GM13977 (cell line): Measurements from ENCODE around the gene EXOC3L4.

Experiments
- DNase-seq: peaks from one replicate; pipeline ENCODE4 v3.0.0; 2012; ENCODE audit warnings: low spot score
- CTCF ChIP-seq: IDR thresholded peaks from 2 replicates; pipeline ENCODE4 v1.5.1; 2012; ENCODE audit warnings: mild to moderate bottlenecking, control low read depth; ENCODE audit not compliant: insufficient read depth; ENCODE audit errors: extremely low read depth, missing control alignments
- in situ Hi-C: fragments of 300-500 bp; cut with MboI; formaldehyde crosslinking; loops from one replicate; pipeline ENCODE4 v1.12.0; 2022; ENCODE audit warnings: low sequenced_read_pairs, low pct_unique_long_range_greater_than_20kb, mixed read lengths, inconsistent platforms; ENCODE audit not compliant: unreplicated experiment

Gene EXOC3L4

GRCh38 chr14:103156651-103157378, 62.3 kb downstream of the EXOC3L4 start:
- no peak for DNase-seq
- TF ChIP-seq CTCF = no peak
- in situ Hi-C loops = no loop called here

GRCh38 chr14:103157969-103158368, 63.4 kb downstream of the EXOC3L4 start:
- TF ChIP-seq CTCF = no peak
- in situ Hi-C loops = no loop called here
- DNase-seq = no peak

- TF ChIP-seq CTCF = no peak
- in situ Hi-C loops = no loop called here
- no peak for DNase-seq
Measured at GRCh38 chr14:103158688-103159087, 64.2 kb downstream of the EXOC3L4 start.
